Neural cell (in vitro differentiated cells): Measurements from ENCODE around the gene PPFIA1. TPM values are rescaled to one million over a fixed set of nuclear protein-coding genes. Genes with fewer than 3 reads are reported as not detected.

ENCODE experiments used
- H2AFZ ChIP-seq: fragments of 200-600, 300-800 bp; sonication (generic), shearing (Covaris generic); 2 replicates; pipeline ENCODE4 v1.6.0; 2014; ENCODE audit warnings: low read depth, mild to moderate bottlenecking, antibody characterized with exemption, low read length, moderate library complexity
- H3F3A ChIP-seq: fragments of 200-600 bp; shearing (Covaris generic); 2 replicates; pipeline ENCODE4 v1.6.1; 2016; ENCODE audit warnings: mild to moderate bottlenecking, moderate library complexity, mixed read lengths, antibody characterized with exemption, low read length; ENCODE audit not compliant: insufficient read depth, poor library complexity, severe bottlenecking
- H3K27ac ChIP-seq: fragments of 200-600, 300-800 bp; sonication (generic), shearing (Covaris generic); 2 replicates; pipeline ENCODE4 v1.5.1; 2014; ENCODE audit warnings: mild to moderate bottlenecking, low read length, moderate library complexity
- H3K27me3 ChIP-seq: fragments of 300-800, 200-600 bp; sonication (generic), shearing (Covaris generic); 2 replicates; pipeline ENCODE4 v1.6.0; 2014; ENCODE audit warnings: mild to moderate bottlenecking, low read depth, low read length, moderate library complexity; ENCODE audit not compliant: insufficient read depth
- H3K36me3 ChIP-seq: fragments of 300-800, 200-600 bp; sonication (generic), shearing (Covaris generic); 2 replicates; pipeline ENCODE4 v1.5.1; 2014; ENCODE audit warnings: mild to moderate bottlenecking, antibody characterized with exemption, low read length, moderate library complexity; ENCODE audit not compliant: insufficient read depth
- H3K4me2 ChIP-seq: fragments of 300-800, 200-600 bp; sonication (generic), shearing (Covaris generic); 2 replicates; pipeline ENCODE4 v1.6.0; 2014; ENCODE audit warnings: mild to moderate bottlenecking, low read length
- H3K4me3 ChIP-seq: fragments of 300-800, 200-600 bp; sonication (generic), shearing (Covaris generic); 2 replicates; pipeline ENCODE4 v1.5.1; 2014; ENCODE audit warnings: mild to moderate bottlenecking, low read length, moderate library complexity
- H3K79me2 ChIP-seq: fragments of 200-600 bp; shearing (Covaris generic); replicated peaks from 2 replicates; pipeline ENCODE4 v1.6.0; 2014; ENCODE audit warnings: mild to moderate bottlenecking, low read length, moderate library complexity; ENCODE audit not compliant: insufficient read depth
- H3K9ac ChIP-seq: fragments of 300-800, 200-600 bp; sonication (generic), shearing (Covaris generic); 2 replicates; pipeline ENCODE4 v1.6.1; 2016; ENCODE audit warnings: mild to moderate bottlenecking, low read length, mixed read lengths
- H3K9me2 ChIP-seq: fragments of 200-600 bp; shearing (Covaris generic); 2 replicates; pipeline ENCODE4 v1.6.1; 2016; ENCODE audit warnings: mild to moderate bottlenecking, low read length, mixed read lengths; ENCODE audit not compliant: insufficient read depth
- H3K9me3 ChIP-seq: fragments of 200-600, 300-800 bp; sonication (generic), shearing (Covaris generic); 2 replicates; pipeline ENCODE4 v1.6.1; 2016; ENCODE audit warnings: mild to moderate bottlenecking, mixed run types, low read length, moderate library complexity, mixed read lengths
- H4K20me1 ChIP-seq: fragments of 200-600 bp; shearing (Covaris generic); 2 replicates; pipeline ENCODE4 v1.6.1; 2016; ENCODE audit warnings: mild to moderate bottlenecking, mixed run types; ENCODE audit not compliant: insufficient read depth
- CTCF ChIP-seq: fragments of 450-650 bp; IDR thresholded peaks from 2 replicates; pipeline ENCODE4 v1.5.1; 2014; ENCODE audit warnings: antibody characterized with exemption, mild to moderate bottlenecking, moderate library complexity; ENCODE audit not compliant: poor library complexity, severe bottlenecking
- EP300 ChIP-seq: fragments of 450-650 bp; conservative IDR thresholded peaks from 2 replicates; pipeline ENCODE4 v1.6.1; 2014; ENCODE audit warnings: antibody characterized with exemption, mild to moderate bottlenecking, moderate library complexity; ENCODE audit not compliant: poor library complexity, severe bottlenecking
- EZH2 ChIP-seq: fragments of 200-600, 300-800 bp; shearing (Covaris generic), sonication (generic); IDR thresholded peaks from 2 replicates; pipeline ENCODE4 v1.6.1; 2014; ENCODE audit warnings: antibody characterized with exemption, low read length, borderline replicate concordance, mild to moderate bottlenecking; ENCODE audit not compliant: insufficient read depth, poor library complexity, severe bottlenecking
- MXI1 ChIP-seq: fragments of 450-650 bp; conservative IDR thresholded peaks from 2 replicates; pipeline ENCODE4 v1.6.1; 2014; ENCODE audit warnings: antibody characterized with exemption, mild to moderate bottlenecking; ENCODE audit not compliant: poor library complexity, severe bottlenecking
- POLR2AphosphoS5 ChIP-seq: IDR thresholded peaks from 2 replicates; pipeline ENCODE4 v1.6.1; 2012
- RAD21 ChIP-seq: fragments of 450-650 bp; conservative IDR thresholded peaks from 2 replicates; pipeline ENCODE4 v1.6.1; 2014; ENCODE audit warnings: antibody characterized with exemption, mild to moderate bottlenecking, moderate library complexity
- REST ChIP-seq: IDR thresholded peaks from 2 replicates; pipeline ENCODE4 v1.6.1; 2012; ENCODE audit warnings: borderline replicate concordance
- SMC3 ChIP-seq: fragments of 450-650 bp; conservative IDR thresholded peaks from 2 replicates; pipeline ENCODE4 v1.6.1; 2014; ENCODE audit warnings: antibody characterized with exemption, mild to moderate bottlenecking, moderate library complexity; ENCODE audit not compliant: poor library complexity
- TAF1 ChIP-seq: IDR thresholded peaks from 2 replicates; pipeline ENCODE4 v1.6.1; 2012; ENCODE audit warnings: low read depth
- polyA plus RNA-seq: library from polyadenylated mRNA; depleted of rRNA; stranded (reverse); fragments of >200 nt; gene quantifications from 2 replicates; pipeline ENCODE4 v1.2.3, GENCODE V29; 2014

PPFIA1 gene
- polyA plus RNA-seq, 1 donor from 2014 or later, result 48.9 TPM

- TF ChIP-seq EP300 (no peak), POLR2AphosphoS5 (no peak), CTCF (no peak), TAF1 (no peak), REST (no peak), RAD21 (no peak), SMC3 (no peak), MXI1 (no peak), EZH2 (no peak)
- H3F3A ChIP-seq, result no peaks in the 10 kb centered on the region
- H3K36me3 ChIP-seq, result peaks cover 6% of the 10 kb centered on the region
- no peak overlapping the region for H3K4me2 ChIP-seq
- no peak overlapping the region for H3K9ac ChIP-seq
- no peaks in the 10 kb centered on the region for H3K27me3 ChIP-seq
- H2AFZ ChIP-seq, result no peak overlapping the region
- no peaks in the 10 kb centered on the region for H3K9me2 ChIP-seq
- no peaks in the 10 kb centered on the region for H3K9me3 ChIP-seq
- peaks cover 3% of the 10 kb centered on the region for H3K79me2 ChIP-seq
- H3K4me3 ChIP-seq, result no peak overlapping the region
- H4K20me1 ChIP-seq, result no peaks in the 10 kb centered on the region
- H3K27ac ChIP-seq, result no peak overlapping the region
Measured at GRCh38 chr11:70371241-70371640, 100.8 kb downstream of the PPFIA1 start.

GRCh38 chr11:70372076-70372475, 101.6 kb downstream of the PPFIA1 start:
- Histone ChIP-seq H2AFZ (no peak overlapping the region), H3F3A (no peaks in the 10 kb centered on the region), H3K27ac (no peak overlapping the region), H3K79me2 (peaks cover 3% of the 10 kb centered on the region), H3K27me3 (no peaks in the 10 kb centered on the region), H4K20me1 (no peaks in the 10 kb centered on the region), H3K9ac (no peak overlapping the region), H3K36me3 (peaks cover 3% of the 10 kb centered on the region), H3K9me3 (no peaks in the 10 kb centered on the region), H3K4me3 (no peak overlapping the region), H3K9me2 (no peaks in the 10 kb centered on the region), H3K4me2 (no peak overlapping the region)
- no peak for TF ChIP-seq MXI1
- no peak for TF ChIP-seq EZH2
- TF ChIP-seq SMC3, result no peak

GRCh38 chr11:70376621-70377020, 106.1 kb downstream of the PPFIA1 start:
- H4K20me1 ChIP-seq, result no peaks in the 10 kb centered on the region
- H3F3A ChIP-seq, result no peaks in the 10 kb centered on the region
- no peak overlapping the region for H3K9ac ChIP-seq
- H2AFZ ChIP-seq, result no peak overlapping the region
- no peak for TF ChIP-seq POLR2AphosphoS5
- no peak for TF ChIP-seq SMC3
- TF ChIP-seq TAF1, result no peak
- H3K9me2 ChIP-seq, result no peaks in the 10 kb centered on the region
- no peaks in the 10 kb centered on the region for H3K27me3 ChIP-seq
- peaks cover 6% of the 10 kb centered on the region for H3K36me3 ChIP-seq
- no peaks in the 10 kb centered on the region for H3K79me2 ChIP-seq
- no peak overlapping the region for H3K4me2 ChIP-seq
- H3K27ac ChIP-seq, result no peak overlapping the region
- H3K4me3 ChIP-seq, result no peak overlapping the region
- H3K9me3 ChIP-seq, result no peaks in the 10 kb centered on the region
